Stimulated activated CD4-positive, alpha-beta T cell treated with anti-CD3 and anti-CD28 coated beads, Interleukin-4, amount 100 ng/mL, for 1 hour (primary cell): Measurements from ENCODE around the gene RASSF3.

Experiments
- DNase-seq: peaks from one replicate; pipeline ENCODE4 v3.0.0-alpha.2; 2020

Gene RASSF3

DNA sequence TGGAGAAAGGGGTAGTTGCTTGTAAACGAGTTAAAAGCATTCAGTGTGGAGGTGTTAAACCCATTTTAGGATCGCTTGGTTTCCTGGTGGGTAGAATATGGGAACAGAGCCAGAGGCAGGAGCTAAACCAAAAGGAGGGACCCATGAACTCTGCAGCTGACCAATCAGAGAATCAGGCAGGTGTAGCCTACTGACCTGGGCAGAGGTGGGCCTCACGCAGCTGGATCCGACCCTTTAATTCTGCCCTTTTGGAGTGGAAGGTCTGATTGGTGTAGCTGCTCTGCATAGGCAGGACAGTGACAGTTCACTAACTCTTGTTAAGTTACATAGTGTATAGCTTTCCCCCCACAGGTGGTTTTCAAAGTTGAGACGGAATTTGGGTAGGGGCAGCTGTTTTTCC lies 85.3 kb downstream of the RASSF3 start:
- no peak for DNase-seq

DNA sequence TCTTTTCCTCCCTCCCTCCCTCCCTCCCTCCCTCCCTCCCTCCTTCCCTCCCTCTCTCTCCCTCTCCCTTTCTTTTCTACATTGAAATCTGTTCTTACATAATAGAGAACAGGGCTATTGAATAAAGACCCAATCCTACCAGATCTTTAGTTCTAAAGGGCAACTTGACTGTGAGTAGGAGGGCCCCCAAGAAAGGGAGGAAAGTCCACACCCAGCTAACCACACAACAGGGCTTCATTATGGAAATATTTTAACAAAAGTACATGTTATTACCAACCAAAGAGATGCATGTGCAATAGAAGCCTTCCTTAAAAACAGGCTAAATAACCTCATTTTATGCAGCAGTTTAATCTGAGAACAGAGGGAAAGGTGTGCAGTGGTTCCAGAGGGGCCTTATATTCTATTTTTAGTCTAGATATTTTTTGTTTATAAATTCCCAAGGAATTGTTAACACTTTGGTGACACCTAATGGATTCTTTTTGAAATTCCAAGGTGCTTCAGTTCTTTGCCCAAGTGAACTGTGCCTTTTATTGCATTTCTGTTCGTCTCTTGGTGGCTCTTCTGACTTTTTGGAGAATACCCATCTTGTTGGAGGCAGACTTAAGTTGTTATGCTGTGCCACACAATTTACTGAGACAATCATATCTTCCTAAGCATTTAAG lies 85.9 kb downstream of the RASSF3 start:
- DNase-seq, result no peak

DNA sequence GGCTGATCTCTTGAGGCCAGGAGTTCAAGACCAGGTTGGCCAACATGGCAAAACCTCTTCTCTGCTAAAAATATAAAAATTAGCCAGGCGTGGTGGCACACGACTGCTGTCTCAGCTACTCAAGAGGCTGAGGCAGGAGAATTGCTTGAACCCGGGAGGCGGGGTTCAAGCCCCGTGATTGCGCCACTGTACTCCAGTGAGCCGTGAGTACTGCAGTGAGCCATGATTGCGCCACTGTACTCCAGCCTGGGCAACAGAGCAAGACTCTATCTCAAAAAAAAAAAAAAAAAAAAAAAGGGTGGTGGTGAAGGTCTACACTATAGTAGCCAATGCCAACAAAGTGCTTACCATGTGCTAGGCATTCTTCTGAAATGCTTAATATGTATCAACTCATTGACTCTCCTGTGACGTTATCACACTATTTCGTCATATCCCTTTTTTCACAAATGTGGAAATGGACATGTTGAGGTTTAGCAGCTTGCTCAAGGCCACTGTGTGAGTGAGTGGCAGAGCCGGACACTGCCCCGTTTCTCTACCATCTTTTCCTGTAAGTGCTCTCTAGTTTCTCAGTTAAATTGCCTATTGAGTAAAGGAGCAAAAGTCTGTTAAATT lies 89.3 kb downstream of the RASSF3 start:
- no peak for DNase-seq

DNA sequence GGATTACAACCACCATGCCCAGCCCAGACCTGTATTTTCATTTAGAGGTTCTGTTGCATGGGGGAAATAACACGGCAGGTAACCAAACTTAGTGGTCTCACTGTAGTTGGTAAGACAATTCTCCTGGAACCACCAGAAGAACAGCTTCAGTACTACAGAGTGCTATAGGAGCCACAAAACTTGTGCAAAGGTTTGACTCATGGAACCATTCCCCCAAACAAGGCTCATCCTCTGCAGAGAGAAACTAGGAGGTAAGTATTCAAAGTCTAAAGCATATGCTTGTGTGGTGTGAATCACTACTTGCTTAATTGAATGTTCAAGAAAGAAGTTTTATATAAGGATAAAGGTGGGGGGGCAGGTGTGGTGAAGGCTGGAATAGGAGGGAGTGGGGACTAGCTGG lies 90.2 kb downstream of the RASSF3 start:
- DNase-seq, result no peak

DNA sequence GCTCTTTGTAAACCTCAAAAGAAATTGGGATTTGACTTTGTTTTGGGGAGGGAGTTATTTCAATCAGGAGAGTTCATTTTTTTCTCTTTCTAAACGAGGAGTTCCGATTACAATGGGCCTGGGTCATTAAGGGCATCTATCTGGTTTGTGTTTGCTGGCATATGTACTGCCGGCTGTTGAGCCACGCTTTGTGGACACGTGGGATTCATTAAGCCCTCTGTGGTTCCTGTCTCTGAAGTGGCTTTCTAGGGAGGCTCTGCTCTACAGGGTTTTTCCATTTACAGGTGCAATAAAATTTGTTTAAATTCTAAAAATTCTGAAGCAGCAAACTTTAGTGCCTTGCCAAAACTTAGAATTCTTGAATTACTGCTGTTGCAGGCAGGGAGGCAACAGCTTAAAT lies 91.0 kb downstream of the RASSF3 start:
- DNase-seq, result no peak

DNA sequence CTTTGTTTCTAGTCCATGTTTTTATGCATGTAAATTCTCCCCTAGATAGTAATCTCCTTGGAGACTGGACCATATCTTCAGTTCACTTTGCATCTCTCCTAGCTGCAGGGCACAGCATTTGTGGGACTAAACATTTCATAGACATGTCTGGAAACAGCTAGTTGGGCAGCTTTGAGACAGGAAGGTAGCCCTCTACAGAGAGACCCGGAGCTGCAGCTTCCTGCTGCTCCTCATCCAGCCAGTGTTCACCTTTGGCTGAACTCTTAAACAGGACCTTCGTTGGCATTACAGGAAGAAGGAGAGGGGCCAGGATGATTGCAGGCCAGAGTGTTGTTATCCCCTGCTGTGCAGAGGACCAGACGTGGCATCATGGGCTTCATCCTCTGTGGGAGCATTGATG lies 96.0 kb downstream of the RASSF3 start:
- DNase-seq, result no peak

DNA sequence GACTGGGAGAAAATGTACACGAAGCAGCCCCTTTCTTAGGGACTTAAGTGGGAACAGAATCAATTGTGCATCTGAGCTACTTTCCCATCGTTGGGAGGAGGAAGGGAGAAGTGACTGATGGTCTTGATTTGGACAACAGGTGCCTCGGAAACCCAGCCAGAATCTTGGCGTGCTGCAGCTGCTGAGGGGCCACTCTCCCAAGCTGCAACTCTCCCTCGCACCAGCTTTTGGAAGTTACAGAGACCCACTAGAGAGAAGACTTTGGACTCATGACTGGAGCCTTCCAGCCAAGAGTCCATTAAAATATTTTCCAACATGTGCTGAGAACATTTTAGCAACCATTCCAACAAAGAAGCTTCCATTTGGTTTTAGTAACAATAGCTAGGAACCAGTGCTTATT lies 96.6 kb downstream of the RASSF3 start:
- DNase-seq, result no peak

DNA sequence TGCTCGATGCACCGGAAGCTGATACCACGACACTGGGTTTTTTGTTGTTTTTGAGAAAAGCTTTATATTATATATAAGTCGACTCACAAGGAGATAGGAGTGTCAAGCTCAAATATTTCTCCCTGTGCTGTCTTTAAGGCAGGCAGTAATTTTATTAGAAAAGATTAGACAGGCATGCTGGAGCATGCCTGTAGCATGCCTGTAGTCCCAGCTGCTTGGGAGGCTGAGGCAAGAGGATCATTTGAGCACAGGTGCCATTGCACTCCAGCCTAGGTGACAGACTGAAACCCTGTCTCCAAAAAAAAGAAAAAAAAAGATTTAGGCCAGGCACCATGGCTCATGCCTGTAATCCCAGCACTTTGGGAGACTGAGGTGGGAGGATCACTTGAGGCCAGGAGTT lies 97.1 kb downstream of the RASSF3 start:
- DNase-seq, result no peak

DNA sequence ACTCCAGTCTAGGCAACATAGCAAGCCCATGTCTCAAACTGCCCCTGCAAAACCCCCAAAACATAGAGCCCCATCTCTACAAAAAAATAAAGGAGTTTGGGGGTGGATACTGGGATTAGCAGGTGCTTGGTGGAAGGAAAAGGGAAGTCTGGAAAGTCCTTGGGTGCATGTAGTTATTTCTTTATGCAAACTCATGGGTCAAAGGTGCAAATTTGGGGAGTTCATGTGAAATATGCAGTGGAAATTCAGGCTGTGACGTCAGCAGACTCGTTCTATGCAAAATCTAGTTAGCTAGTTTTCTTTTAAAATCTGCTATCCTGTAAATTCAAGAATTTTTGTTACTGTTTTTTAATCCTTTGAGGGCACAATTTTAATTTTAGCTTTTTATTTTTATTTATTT lies 97.6 kb downstream of the RASSF3 start:
- no peak for DNase-seq

DNA sequence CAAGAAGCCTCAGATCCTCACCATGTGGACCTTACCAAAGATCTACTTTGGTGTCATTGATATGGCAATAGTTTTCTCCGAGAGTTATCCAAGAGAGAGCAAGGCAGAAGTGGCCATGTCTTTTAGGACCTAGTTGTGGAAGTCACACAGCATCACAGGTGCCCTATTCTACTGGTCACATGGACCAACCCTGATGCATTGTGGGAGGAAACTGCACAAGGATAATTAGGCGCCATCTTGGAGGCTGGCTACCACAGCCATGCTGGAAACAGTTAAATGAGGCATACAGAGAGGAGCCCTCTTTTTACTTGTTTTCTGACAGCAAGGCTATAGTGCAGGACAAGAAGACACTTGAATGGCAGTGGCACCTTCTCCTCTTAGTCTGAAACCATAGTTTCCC lies 99.1 kb downstream of the RASSF3 start:
- no peak for DNase-seq

DNA sequence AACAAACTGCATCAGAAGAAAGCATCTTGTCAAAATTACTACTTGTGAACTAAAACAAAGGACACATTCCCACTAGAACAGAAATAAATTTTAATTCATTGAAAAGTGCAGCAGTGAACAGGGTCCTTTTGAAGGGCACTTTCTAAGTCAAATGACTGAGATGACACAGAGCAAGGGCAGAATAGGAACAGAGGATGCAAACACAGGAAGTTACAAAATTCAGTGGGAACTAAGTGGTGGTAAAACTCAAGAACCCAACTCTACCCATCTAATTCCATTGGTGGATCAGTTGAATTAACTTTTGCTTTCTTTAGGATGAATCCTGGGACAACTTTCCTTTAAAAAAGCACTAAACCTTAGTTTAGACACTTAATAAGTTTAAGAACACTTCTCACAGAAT lies 103.1 kb downstream of the RASSF3 start:
- DNase-seq, result no peak

DNA sequence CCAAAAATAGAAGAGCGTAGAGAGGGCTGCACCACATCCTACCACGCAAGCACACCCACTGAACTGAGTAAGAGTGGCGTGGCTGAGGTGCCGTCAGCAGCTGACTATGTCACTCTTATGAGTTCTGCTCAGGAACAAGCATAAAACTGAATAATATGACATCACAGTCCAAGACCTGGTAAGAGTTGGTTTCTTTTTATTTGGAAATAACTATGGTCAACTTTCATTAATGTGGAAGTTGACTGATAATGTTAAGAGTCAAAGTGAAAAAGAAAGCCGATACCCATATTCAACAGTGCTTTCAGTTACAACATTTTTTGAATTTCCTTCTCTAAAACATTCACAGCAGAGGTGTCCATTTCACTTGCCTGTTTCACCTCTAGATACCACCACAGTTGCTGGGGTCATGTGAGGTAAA lies 104.3 kb downstream of the RASSF3 start:
- no peak for DNase-seq

DNA sequence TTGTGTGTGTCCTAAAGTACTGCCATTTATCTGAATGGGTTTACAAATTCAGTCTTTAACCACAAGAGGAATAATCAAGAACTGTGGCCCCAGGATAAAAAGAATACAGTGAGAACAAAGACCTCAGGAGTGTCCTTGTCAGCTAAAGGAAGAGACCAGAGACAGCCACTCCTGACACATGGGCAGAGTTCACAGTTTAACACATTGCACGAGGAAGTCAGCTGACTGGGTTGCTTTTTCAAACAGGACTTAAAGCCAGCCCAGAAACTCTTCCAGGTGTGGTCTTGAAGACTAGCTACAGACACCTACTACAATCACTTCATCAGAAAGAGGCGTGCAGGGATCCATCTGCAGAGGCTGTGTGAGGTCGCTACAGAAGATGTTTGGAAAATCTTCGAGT lies 106.1 kb downstream of the RASSF3 start:
- DNase-seq, result no peak

DNA sequence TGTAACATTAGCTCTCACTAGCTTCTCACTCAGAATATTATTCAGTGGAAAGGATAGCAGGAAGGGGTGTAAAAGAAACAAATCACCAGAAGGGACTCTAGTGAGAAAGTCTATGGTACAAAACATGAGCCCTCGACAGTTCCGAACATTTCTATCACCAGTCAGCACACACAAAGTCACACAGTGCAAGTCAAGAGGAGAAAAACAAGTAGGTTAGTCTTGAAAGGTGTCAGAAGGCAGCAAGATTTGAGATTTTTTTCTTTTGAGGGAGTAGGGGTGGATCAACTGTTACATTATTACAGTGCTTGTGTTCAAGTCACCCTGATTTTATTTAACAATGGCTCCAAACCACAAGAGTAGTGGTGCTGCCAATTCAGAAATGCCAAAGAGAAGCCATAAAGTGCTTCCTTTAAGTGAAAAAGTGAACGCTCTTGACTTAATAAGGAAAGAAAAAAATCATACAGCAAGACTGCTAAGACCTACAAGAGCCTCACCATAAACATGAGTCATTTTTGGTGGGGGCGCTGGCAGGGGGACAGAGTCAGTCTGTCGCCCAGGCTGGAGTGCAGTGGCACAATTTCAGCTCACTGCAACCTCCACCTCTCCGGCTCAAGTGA lies 106.7 kb downstream of the RASSF3 start:
- no peak for DNase-seq

DNA sequence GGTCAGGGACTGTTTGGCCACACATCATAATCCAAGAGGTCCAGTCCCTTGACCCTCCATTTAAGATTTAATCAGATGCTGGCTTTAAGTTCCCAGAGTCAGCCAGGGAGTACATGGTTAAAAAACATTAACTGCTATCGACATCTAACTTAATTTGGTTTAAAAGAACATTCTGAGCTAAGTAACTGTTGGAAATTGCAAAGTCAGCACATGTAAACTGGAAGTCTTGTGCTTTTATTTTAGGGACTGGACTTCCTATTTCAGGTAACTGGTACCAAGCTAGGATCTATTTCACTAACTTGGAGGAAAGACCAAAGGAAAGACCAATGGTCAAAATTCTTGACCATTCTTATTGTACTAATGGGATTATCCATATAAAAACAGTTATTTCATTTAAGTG lies 108.4 kb downstream of the RASSF3 start:
- no peak for DNase-seq

DNA sequence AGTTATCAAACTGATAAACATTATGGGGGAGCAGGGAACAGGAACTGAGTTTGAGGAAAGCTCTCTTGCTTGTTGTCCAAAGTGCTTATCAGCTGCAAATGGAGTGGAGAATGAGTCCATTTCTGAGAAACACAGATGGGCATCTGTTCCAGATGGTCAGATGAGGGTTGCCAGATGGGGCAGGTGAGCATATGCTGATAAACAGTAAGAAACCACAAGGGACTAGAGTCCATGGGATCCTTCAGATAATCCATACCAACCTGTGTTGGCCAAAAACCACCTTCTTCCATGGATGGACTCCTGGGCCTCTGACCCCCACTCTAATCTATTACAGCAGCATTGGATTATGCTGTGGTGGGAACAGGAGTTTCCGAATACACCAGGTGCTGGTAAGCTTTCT lies 110.6 kb downstream of the RASSF3 start:
- no peak for DNase-seq

DNA sequence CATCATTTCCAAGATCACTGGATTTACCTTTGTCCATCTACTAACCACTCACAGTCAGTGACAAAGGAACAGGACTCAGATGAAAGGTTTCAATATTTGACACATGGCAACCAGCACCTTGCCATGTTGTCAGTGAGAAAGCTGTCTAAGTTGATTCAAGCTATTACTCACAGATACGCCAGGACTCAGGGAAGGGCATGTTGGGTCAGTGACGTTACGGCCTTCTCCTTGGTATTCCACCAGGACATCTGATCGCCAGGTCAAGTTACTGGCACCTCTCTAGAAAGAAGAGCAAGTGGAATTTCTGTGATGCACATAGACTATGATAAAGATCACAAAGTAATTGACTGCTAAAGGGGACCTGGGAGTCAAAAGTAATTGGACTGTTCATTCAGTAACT lies 112.5 kb downstream of the RASSF3 start:
- DNase-seq, result no peak

DNA sequence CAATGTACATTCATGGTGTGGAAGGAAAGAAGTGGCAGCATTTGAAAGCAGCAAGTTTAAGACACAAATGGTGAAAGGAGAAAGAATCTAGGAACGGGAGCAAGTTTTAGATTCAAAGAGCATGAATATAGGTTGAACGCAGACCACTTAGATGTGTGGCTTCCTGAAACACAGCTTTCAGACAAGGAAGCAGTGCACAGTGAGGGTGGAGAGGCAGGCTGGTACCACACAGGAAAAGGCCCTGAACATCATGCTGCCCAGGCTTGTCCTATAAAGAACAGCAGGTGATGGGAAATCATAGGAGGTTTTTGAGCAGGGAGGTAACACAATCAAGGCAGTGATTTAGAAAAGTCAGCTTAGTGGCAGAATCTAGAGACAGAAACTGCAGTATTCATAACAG lies 113.3 kb downstream of the RASSF3 start:
- DNase-seq, result no peak

DNA sequence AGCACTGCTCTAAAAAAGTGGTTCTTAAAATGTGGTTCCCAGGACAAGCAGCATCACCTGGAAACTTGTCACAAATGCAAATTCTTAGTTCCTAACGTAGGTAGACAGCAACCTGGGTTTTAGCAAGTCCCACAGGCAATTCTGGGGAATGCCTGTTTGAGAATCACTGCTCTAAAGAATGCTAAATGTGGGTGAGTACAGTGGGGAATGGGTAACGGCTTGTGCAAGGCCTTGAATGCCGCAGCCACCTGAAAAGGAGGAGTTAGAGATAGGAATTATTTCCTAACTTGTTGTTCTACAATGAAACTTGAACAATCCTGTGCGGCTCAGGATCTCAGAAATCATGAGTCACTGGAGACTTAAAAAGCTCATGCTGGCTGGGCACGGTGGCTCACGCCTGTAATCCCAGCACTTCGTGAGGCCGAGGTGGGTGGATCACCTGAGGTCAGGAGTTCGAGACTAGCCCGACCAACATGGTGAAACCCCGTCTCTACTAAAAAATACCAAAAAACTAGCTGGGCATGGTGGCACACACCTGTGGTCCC lies 114.0 kb downstream of the RASSF3 start:
- DNase-seq, result no peak

DNA sequence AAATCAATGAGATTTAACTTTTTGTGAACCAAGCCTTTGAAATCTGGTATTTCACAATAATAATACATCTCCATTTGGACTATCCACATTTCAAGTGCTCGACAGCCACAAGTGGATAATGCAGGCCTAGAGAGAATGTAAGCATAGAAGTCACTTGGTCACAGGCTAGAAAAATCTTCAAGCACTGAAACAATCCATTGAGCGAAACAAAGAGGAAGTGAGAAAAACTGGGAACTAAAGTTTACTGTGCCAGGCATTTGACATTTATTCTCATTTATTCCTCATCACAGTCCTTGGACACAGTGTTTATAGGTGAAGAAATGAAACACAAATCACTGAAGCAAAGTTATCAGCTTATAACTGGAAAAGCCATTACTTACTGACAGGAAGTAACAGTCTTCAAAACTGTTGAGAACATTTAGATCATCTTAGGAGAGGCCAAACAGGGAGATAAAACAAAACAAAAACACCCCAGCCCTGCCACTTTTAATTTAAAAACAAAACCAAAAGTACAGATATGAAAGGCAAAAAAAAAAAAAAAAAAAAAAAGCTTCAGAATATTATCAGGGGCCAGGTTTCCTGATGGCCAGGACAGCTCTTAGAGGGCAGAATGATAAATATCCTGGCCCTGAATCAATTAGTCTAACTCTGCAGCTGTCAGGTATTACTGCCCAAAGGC lies 119.8 kb downstream of the RASSF3 start:
- DNase-seq, result no peak

DNA sequence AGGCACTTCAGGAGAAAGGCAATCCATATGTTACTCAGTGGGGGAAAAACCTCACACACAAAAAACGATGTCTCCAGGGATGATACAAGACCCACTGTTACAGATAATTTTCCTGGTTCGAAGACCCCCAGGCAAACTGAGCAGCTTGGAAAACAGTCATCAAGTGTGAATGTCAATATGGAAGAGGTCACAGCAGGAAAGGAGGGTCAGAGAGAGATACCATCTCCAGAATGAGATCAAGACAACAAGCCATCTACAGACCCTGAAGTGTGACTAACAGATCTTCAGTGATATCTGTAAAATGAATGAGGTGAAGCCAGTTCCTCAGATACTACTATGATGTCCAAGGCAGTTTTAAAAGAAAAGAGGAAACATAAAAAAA lies 120.3 kb downstream of the RASSF3 start:
- DNase-seq, result no peak

DNA sequence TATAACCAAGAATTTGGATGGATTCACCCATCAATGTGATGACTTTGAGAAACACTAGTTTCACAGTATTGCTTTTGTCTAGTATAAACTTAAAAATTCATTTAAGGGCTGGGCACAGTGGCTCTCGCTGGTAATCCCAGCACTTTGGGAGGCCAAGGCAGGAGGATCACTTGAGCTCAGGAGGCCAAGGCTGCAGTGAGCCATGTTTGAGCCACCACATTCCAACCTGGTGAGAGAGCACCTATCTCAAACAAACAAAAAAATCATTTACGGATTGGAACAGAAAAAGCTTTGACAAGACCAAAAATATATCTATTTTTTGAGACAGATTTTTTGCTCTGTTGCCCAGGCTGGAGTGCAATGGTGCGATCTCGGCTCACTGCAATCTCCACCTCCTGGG lies 121.4 kb downstream of the RASSF3 start:
- no peak for DNase-seq

DNA sequence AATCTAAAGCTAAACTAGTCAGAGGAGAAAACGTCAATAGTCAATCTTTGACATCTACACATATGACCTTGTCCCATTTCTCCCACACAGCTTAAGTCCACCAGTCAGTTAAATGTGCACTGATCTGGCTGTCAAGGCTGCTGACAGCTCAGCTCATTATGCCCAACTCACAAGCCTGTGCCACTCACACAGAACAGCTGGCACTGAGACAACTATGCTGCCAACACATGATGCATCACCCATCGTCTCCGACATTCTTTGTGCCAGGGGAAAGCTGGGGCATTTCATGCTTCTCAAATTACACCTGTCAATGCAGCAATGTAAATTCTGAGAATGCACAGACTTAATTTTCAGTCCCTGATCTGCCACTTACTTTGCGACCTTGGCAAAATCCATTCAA lies 123.6 kb downstream of the RASSF3 start:
- DNase-seq, result no peak

DNA sequence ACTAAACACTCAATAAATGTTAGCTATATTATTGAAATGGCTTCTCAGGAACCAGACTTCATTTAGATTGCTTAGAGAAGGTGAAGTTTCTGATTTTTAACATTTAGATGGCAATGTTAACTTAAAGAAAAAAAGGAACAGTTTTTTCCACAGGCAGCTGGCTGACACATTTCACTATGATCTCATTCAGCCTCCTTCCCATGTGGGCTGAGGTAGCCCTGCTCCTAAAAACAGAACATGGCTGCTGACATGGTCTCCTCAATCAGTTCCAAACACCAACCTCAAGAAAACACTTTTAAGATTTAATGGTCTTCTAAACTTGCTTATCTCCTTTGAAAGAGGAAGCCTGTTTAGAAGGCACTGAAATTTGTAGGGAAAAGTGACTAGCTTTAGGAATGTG lies 125.1 kb downstream of the RASSF3 start:
- no peak for DNase-seq
